Activated CD4-positive, alpha-beta T cell treated with anti-CD3 and anti-CD28 coated beads, Interleukin-2, amount 50 U/mL, for 24 hours (primary cell): ENCODE measurements around the gene EFEMP2.
"Not testable (repeated sequence)": the region's sequence is repeated elsewhere in the genome, so short reads cannot be mapped to it uniquely, and the experiment has no call there.

Source experiments
- DNase-seq, 2 donors: peaks; one replicate each; pipeline ENCODE4 v3.0.0-alpha.2; 2020; ENCODE audit warnings: low read depth in 1 of 2, low spot score in 1 of 2

The EFEMP2 gene

GRCh38 chr11:65854852-65855837 is 17.5 kb downstream of the EFEMP2 start:
- no peak for DNase-seq

DNA sequence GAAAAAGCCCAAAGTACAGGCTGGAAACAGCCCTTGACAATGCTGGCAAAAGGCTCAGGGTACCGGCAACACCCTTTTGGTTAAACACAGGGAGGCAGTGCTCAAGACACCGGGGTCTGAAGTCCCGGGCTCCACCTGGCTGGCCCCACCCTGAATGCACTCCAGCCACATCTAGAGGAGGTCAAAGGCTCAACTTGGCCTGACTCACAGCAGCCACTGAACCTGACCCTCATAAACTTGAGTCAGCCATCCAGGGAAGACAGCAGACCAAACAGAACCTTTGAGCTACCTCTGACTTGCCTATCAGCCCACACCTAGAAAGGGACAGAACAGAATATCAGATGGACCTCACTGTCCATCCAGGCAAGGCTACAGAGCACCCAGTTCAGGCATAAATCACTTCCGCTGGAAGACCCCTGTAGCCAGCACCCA is 18.4 kb downstream of the EFEMP2 start:
- no peak for DNase-seq

- DNase-seq = no peak
Measured at GRCh38 chr11:65853246-65853979, 19.2 kb downstream of the EFEMP2 start.

DNA sequence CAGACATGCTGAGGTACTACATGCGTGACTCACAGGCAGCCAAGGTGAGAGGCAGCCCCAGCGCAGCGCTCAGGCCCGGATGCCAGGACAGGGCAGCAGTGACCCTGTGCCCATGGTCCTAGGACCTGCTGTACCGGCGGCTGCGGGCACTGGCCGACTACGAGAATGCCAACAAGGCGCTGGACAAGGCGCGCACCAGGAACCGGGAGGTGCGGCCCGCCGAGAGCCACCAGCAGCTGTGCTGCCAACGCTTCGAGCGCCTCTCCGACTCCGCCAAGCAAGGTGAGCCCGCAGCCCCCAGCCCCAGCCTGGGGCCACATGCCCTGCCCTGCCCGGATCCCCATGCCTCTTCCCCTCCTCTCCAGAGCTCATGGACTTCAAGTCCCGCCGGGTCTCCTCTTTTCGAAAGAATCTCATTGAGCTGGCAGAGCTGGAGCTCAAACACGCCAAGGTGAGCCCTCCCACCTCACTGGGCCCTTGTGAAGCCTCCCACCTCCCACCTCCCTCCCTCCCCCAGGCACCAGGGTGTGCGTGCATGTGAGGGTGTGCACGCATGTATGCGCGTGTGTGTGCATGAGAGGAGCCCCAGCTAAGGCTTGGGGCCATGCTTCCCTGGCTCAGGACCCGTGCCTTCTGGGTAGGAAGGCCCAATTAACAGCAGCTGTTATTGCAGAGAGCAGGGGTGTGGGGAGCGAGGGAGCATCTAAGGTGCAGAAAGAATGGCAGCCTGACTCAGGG is 19.9 kb downstream of the EFEMP2 start:
- no peak for DNase-seq

- DNase-seq = no peak
Measured at GRCh38 chr11:65851811-65852507, 20.6 kb downstream of the EFEMP2 start.

DNA sequence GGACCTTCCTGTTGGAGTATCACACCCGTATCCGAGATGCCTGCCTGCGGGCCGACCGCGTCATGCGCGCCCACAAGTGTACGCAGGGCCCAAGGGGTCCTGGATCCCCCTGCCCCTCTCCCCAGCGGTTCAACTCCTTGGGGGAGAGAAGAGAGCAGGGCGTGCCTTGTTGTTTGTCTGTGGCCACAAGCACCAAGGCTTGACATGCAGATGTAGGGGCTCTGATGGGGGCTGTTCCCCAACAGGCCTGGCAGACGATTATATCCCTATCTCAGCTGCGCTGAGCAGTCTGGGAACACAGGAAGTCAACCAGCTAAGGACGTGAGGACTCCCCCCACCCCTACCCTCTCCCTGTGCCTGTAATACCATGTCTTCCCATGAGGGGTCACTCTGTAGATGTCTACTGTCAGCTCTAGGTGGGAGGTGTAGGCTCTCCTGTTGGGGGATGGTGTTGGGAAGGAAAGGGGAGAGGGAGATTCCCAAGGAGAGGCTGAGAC is 21.5 kb downstream of the EFEMP2 start:
- no peak for DNase-seq

- DNase-seq = no peak
Measured at GRCh38 chr11:65850217-65851082, 22.1 kb downstream of the EFEMP2 start.

- no peak for DNase-seq
Measured at GRCh38 chr11:65849771-65850216, 22.8 kb downstream of the EFEMP2 start.

DNA sequence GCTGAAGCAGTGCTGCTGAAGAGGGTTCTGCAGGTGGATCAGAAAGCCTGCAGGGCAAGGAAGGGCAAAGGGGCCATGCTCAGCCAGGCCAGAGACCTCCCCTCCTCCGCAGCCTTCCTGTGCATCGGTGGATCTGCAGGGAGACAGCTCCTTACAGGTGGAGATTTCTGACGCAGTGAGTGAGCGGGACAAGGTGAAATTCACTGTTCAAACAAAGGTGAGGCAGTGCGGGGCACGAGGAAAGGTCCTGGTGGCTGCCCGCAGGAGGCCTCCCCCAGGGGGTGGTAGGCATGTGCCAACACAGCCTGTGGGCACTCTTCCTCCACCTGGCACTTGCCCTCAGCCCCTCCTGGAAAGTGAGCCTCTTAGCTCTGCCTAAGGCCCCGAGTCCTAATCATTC is 23.2 kb downstream of the EFEMP2 start:
- DNase-seq = no peak

- not testable (repeated sequence) for DNase-seq
Measured at GRCh38 chr11:65848693-65849092, 23.9 kb downstream of the EFEMP2 start.

- DNase-seq = no peak
Measured at GRCh38 chr11:65847746-65848145, 24.9 kb downstream of the EFEMP2 start.

DNA sequence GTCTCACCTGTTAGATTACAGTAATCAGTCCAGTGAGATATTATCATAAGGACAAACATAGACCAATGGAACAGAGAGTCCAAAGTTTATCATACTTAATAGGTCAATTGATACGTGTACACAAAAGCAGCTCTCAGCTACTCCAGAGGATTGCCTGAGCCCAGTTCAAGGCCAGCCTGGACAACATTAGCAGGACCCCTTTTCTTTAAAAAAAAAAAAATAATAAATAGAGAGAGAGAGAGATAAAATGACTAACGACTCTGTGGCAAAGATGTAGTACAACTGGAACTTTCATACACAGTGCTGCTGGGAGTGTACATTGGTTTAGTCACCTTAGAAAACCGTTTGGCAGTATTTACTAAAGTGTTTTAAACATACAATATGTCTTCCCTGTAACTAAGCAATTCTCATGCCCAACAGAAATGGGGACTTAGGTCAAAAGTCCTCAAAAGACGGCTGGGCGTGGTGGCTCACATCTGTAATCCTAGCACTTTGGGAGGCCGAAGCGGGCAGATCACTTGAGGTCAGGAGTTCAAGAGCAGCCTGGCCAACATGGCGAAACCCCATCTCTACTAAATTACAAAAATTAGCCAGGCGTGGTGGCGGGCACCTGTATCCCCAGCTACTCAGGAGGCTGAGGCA is 28.2 kb downstream of the EFEMP2 start:
- no peak for DNase-seq

DNA sequence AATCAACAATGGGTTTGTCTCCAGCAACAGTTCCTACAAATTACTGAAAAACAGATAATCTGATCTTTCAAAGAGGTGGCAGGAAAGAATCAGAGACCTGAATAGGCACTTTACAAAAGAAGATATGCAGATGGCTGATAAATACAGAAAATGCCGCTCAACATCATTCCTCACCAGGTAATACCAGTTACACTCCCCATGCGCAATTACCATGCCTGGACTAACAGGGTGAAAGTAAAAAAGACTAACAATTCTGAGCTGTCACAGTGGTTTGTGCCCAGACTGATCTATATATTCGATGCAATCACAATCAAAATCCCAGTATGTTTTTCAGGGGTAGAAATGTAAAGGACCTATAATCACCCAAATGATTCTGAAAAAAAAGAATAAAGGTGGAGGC is 28.8 kb downstream of the EFEMP2 start:
- no peak for DNase-seq

DNA sequence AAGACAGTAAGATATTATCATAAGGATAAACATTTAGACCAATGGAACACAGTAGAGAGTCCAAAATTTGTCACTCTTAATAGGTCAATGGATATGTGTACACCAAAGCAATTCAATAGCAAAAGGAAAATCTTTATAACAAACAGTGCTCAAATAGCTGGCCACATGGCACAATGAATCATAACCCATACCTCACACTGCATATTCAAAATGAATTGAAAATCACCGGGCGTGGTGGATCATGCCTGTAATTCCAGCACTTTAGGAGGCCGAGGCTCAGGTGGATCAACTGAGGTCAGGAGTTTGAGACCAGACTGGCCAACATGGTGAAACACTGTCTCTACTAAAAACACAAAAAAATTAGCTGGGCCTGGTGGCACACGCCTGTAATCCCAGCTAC is 30.5 kb downstream of the EFEMP2 start:
- no peak for DNase-seq

DNA sequence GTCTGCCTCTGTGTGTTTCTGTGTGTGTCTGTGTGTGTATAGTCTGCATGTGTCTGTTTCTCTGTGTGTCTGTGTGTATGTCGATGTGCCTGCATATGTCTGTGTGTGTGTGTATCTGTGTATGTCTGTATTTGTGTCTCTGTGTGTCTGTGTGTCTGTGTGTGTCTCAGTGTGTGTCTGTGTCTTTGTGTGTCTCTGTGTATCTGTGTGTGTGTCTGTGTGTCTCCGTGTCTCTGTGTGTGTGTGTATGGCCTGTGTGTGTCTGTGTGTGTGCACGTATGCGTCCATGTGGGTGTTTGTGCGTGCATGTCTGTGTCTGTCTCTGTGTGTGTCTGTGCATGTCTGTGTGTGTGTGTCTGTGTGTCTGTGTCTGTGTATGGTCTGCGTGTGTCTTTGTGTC is 38.4 kb downstream of the EFEMP2 start:
- DNase-seq = no peak

DNA sequence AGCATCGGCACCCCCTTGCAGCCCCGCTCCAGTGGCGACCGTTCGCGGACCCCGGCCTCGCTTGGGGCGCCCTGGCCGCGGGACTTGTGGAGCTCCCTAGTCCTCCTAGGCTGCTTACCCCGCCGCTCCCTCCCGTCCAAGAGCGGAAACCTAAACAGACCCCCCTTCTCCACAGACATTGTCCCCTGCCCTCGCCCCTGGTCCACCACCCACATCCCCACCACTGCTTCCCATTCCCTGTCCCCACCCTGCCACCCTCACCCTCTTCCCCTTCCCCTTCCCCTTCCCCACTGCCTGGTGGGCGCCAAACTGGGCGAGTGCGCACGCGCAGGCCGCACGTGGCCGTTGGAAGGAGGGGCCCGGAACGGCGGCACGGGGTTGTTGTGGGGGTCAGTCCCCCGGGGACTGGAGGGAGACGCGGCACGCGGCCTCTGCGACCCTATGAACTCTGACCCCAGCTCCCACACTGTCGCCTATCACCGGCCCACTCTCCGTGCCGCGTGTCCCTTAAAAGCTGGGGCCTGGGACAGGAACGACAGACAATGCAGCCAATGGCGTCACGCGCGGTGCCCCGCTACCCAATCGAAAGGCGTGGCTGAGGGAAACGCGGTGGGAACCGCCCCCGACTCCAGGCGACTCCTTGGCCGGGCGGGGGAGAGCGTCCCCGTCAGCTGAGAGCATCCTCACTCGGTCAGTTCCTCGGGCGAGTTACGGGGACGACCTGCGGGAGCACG is 39.1 kb downstream of the EFEMP2 start, which contains the start of gene SNX32:
Gene SNX32 (plus strand): TSS at position 667 of the 734 bp plus-strand sequence. CDS start 103 bp downstream, outside the sequence.
- DNase-seq = peak; percentile 90 to 95

- not testable (repeated sequence) for DNase-seq
Measured at GRCh38 chr11:65832231-65832630, 40.4 kb downstream of the EFEMP2 start.

DNA sequence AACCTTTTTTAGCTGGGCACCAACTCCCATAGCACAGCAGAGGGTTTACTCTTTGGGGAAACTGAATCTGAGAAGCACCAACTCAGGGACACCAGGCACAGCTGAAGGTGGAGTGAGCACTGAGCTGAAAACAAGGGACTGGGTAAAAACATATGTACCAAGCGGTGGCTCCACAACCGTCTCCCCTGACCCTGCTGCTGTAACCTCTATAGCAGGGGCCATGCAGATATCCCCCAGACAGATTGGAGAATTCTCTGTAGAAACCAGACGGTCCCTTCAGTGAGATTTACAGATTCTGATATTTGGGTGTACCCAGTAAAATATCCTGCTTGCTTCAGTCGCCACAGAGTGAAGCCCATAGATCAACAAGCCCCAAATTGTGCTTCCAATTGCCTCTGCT is 43.1 kb downstream of the EFEMP2 start:
- DNase-seq = no peak
